NCI-H146 treated with DMSO at 0.1 percent for 48 hours (cell line): ENCODE results near the gene MAP1LC3A.

Experiments
- DNase-seq: peaks from one replicate; lab custom pipeline; 2025; ENCODE audit not compliant: unreplicated experiment; lab: John Stamatoyannopoulos, UW

MAP1LC3A gene

DNA sequence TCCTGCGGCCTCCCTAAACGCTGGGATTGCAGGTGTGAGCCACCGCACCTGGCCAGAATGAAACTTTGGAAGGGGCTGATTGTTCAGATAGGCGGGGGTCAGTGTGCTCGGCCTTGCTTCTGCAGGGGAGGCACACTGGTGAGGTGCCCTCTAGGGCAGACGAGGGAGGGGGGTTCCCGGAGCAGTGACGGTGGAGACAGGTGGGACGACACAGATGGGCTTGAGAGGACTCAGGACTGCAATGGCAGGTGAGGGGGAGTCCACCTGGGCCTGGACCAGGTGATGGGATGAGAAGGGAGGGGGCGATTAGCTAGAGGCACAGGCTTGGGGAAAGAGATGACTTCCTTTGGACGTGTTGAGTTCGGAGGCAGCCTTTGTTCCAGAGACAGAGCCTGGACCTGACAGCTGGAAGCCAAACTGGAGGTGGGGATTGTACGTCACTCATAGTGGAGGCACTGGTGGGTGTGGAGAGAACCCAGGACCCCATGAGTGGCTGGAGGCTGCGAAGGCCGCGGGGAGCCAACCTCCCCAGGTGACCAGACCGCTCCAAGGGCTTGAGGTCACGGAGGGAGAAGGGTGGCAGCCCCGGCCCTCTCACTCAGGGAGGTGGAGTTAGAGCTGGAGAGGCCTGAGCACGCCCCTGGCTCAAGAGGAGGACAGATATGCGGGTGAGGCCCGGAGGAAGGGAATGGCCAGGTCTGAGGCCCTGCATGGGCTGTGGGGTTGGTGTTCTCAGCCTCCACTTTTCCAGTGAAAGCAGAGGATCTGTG lies 10.5 kb upstream of the MAP1LC3A start:
- DNase-seq = no peak

DNA sequence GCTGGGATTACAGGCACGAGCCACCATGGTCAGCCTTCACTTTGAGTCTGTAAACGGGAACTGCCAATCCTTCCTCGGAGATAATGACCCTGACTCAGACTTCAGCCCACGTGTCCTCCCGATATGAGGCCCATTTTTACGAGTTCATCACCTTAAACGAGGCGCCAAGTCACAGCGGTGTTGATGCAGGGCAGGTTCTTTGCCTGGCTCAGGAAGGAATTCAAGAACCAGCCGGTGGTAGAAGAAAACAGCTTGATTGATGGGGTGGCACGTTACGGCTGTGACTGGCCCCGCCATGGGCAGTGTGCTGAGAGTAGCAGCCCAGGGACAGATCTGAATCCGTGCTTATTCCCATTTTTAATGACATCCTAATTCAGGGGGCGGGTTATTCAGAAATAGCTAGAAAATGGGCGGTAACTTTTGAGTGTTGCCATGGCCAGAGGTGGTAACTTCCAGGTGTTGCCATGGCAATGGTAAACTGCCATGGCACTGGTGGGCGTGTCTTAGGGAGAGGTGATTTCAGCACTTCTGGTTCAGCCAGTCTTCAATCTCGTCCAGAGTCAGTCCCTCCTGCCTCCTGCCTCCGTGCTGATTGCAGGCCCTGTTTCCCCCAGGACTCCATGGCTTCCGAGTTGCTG lies 9.1 kb upstream of the MAP1LC3A start:
- no peak for DNase-seq

DNA sequence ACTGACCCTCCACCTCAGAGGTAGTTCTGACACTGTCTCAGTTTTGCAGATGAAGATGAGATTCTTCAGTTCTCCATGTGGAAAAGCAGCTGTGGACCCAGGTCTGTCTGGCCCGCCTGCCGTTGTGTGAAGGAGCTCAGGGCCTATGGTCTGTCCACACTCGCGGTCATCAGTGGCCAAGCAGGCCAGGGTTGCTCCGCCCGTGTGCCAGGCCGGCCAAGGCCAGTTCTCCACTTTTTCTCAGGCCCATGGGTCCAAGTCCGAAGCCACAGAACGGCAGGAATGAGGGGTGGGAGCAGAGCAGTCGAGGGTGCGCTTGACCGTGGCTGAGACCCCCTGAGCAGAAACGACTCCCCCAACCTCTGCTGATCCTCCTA lies 8.6 kb upstream of the MAP1LC3A start:
- DNase-seq = no peak

DNA sequence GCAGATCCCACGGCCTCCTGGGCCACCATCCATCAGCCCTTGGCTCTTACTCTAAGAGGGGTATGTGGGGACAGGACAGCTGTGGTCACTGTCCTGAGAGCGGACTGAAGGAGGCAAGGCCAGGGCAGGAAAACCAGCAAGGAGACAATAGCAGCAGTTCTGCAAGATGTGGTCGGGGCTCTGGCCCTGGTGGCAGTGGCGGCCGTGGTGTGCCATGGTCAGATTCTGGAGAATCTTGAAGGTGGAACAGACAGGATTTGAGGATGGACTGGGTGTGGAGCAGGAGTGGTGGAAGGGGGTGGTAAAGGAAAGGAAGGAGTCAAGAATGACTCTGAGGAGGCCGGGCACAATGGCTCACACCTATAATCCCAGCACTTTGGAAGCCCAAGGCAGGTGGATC lies 5.9 kb upstream of the MAP1LC3A start:
- DNase-seq = no peak

DNA sequence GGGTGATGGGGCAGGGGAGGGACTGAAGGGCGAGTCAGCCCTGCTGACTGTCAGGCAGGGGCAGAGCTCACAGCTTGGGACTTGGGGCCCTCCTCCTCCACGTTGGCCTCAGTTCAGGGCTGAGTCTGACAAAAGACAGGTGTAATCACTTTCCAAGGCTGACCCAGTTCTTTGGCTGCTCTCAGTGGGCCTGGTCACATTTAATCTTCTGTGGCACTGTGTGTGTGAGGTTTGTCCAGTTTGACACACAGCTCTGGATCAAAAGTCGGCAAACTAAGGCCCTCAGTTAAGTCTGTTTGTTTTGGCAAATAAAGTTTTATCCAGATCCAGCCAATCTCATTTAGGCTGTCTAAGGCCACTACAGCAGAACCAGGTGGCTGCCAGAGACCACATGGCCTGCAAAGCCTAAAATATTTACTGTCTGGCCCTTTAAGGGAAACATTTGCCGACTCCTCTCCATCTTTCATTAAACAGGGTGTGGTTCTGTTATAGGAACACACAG lies 5.1 kb upstream of the MAP1LC3A start:
- DNase-seq = no peak

DNA sequence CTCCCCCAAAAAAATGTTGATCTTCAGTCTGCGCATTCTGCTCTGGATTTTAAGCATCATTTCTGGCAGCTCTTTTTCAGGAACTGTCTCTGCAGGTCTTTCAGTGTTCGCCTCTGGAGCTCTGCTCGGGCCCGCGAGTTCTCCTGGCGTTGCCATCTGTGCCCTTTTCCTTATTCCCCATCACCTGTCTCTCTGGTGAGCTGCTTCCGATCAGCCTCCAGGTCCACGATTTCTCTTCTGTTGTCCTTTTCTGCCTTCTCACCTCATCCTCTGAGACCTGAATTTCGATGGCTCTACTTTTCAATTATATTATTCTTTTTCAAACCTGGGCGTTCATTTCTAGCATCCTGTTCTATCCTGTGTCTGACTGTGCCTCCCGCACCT lies 590 bp upstream of the MAP1LC3A start:
- DNase-seq = no peak

DNA sequence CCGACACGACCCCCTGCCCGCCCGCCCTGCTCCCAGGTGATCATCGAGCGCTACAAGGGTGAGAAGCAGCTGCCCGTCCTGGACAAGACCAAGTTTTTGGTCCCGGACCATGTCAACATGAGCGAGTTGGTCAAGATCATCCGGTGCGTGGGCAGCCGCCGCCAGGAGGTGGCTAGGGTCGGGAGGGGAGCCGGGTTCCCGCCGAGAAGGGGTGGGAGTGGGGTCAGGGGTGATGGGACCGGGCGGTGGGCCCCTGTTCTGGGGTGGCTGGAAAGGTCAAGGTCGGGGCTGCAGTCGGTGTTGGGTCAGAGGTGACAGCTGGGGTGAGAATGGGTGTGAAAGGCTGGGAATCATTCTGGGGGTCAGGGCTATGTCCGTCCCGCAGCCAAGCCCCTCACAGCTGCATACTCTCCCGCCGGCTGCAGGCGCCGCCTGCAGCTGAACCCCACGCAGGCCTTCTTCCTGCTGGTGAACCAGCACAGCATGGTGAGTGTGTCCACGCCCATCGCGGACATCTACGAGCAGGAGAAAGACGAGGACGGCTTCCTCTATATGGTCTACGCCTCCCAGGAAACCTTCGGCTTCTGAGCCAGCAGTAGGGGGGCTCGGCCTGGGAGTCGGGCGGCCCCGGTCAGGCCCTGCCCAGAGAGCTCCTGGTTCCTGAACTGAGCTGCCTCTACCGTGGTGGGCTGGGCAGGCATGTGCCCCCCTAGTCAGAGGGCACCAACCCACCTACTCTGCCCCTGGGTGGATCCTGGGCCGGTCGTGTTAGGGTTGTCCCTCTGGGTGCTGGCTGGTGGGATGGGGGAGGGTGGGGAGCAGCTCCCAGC lies 1.0 kb downstream of the MAP1LC3A start:
- DNase-seq = no peak

DNA sequence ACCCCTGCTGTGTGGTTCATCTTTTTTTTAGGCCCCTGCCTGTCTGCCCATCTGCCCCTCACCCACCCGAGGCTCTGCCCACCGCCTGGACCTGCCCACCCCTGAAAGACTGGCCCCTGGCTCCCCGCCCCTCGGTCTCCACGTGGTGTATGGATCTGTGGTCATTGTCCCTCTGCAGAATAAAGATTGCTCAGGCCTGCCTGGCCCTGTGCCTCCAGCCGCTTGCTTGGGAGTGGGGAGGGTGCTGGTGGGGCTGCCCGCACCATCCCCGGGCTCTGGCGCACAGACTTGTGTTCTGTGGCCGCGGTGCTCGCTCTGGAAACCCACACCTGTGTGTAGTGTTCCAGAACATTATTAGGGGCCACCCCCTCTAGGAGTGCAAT lies 1.6 kb downstream of the MAP1LC3A start:
- DNase-seq = no peak

DNA sequence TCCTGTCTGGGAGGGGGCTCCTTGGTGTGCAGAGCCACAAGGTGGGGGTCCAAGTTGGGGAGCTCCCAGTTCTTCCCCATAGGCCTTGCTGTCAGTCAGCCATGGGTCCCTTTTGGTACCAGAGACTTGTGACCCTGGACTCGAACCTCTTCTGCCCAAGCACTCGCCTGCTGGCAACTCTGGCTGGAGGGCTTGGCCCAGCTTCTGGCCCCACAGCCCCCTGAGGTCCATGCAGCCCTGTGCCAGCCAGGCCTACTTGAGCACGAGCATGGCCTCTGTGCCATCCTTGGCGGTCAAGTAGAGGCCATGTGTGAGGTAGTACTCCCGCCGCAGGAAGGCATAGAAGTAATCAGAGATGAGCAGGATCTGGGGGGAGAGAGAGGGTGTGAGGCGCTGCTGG lies 2.1 kb downstream of the MAP1LC3A start:
- no peak for DNase-seq

DNA sequence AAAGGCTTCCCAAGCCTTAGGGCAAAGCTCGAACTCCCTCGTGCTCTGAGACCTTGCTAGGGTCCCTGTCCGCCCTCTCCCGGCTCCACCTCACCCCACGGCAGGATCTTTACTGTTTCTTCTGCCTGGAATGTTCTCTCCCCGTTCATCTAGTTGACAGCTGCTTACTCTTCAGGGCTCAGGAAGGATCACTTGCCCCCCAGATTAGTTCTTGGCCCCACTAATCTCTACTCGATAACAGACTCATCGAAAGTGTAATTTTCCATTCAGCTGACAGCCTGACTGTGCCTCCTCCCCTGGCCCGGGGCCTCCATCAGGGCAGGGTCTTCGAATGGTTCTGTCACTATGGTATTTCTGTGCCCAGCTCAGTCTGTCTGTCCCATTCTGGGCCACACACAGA lies 3.1 kb downstream of the MAP1LC3A start:
- no peak for DNase-seq

DNA sequence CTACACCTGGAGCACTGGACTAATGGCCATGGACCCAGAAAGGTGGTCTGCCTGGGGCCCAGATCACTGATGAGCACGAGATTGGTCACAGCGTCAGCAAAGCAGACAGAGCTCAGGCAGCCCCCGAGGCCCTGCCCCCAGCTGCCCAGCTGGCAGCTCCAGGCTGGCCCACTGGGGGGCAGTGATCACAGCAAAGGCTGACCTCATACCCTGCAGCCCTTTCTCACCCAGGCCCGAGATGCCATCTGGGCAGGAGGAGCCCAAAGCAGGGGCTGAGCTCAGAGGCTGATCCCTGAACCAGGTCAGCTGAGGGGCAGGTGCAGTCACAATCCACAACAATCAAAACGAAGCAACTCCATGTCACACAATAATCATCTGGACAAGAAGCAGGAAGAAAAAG lies 4.1 kb downstream of the MAP1LC3A start:
- peak; percentile 18 for DNase-seq

DNA sequence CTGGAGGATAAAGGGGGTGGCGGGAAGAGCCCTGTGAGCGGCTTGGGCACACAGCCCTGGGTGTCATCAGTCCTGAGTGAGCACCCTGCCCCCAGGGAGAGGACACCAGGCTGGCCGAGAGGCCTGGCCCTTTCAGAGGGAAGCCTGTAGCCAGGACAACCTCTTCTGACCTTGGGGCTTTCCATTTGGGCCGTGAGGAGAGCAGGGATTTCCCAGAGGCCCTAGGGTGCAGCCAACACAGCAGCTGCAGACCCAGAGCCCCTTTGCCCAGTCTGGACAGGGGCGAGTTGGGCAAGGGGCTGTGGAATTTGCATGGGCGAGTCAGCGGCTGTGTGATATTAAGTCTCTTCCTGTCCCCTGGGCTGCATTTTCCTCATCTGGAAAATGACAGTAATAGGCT lies 6.3 kb downstream of the MAP1LC3A start:
- DNase-seq = no peak

DNA sequence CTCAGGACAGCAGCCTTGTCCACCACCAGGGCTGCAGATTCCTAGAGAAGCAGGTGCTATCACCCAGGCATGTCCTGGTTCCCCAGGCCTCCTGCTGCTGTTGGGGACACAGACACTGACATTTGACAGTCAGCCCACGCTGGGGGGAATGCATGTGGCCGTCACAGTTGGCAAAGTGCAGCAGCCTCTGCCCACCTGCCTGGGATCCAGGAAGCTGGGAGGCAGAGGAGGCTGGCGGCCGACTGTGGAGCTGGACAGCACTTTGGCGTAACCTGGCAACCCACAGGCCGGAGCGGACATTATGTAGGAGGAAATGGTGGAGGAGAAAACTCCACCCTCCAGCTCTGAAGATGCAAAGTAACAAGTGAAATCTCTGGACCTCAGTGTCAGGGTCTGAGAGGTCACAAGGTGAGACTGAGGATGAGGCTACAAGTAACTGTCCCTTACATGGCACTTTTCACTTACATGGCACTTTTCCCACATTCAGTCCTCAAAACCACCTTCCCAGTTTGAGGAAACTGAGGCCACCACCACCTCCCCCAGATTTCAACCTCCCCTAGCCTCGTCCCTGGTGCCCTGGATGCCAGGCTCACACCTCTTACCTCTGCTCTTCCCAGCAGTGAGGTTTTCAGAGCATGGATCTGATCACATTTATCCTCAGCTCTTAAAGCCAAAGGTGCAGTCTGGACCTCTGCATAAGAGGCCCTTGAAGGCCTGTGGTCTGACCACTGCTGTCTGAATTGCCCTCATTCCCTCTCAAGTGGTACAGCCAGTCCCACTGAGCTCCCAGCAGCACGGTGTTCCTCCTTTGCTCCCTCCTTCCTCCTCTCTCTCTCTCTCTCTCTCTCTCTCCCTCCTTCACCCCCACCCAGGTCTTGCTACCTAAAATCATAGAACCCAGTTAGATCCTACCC lies 8.7 kb downstream of the MAP1LC3A start:
- DNase-seq = no peak

DNA sequence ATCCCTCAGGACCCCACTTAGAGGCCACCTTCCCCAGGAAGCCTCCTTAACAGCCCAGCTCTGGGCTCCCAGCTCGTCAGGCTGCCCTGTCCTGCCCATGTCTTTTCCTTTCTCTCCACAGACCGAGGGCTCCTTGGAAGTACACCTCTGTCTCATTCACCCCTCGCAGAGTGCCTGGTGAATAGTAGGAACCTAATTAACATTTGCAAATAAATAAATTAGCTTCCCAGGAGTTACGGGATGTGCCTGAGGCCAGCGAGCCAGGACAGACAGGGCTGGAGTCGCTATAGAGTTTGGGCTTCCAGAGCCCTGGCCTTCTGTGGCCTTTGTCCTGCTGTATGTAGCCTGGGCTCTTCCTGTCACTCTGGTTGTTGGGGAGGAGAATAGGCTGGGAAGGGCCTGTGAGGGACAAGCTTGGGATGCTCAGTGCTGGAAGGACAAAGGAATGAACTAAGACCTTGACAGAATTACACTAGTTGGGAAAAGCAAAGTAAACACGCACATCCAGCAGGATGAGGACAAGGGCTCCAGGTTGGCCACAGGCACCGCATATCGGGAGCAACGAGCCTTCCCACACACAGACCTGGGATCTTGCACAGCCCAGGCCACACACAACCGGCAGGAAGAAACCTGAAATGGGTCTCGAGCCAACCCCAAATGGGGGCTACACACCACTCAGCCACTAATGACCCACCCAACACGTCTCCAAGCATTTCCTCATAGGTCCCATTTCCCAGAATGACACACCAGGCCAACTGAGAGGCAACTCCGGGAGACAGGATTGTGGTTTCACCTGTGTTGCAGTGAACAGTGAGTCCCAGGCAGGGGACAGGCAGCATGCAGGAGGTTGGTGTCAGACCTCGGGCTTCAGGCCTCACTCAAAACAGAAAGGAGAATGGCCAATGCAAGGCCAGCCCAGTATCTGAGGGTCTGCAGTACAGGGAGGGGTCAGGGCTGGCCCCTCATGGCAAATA lies 9.7 kb downstream of the MAP1LC3A start:
- no peak for DNase-seq

DNA sequence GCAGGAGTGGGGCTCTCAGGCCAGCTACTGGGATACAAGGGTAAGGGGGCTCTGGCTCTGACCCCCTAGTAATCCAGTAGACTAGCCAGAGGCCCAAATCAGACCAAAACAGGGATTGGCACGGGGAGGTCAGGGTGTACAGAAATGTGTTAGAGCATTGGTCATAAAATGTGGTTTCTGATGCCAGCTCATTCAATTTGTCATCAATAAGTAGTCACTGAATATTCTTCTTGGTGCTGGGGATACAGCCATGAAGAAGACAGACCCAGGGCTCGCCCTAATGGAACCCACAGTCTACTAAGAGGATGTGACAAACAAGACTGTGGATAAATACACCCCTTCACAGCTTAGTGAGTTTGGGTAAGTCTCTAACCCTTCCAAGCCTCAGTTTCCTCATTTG lies 11.1 kb downstream of the MAP1LC3A start:
- no peak for DNase-seq

DNA sequence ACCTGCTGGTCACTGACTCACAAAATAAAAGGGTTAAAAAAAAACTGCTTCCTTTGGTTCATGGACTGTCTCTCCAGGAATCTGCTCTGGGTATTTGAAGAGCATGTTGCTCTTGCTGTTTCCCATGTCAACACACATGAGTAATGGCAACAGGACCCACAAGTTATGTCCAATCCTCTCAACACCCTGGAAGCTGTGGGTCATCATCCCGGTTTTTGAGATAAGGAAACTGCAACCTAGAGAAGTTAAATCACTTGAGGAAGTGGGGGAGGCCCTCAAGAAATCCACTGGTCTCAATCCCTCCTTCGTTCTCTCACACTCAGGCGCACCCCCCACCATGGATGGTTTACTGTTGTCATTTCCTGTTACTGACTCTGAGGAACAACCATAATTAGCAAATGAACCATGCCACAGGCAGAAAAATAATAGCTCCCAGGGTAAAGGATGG lies 12.4 kb downstream of the MAP1LC3A start:
- no peak for DNase-seq

DNA sequence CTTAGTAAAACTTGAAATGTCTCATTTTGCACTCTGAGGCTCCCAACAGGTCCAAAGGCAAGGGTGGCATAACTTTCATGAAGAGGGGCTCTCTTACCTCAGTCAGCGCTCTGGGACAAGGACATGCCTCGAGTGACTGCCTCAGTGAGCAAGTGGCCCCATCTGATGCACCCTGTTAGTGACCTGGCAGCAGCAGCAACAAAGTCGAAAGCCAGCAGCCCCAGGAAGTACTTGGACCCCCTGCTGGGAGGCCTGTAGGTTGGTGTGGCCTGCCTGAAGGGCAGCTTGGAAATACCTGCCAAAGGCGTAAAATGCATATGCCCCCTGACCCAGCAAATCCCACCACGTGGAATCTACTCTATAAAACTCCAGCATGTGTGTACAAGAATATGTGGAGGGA lies 13.2 kb downstream of the MAP1LC3A start:
- no peak for DNase-seq

DNA sequence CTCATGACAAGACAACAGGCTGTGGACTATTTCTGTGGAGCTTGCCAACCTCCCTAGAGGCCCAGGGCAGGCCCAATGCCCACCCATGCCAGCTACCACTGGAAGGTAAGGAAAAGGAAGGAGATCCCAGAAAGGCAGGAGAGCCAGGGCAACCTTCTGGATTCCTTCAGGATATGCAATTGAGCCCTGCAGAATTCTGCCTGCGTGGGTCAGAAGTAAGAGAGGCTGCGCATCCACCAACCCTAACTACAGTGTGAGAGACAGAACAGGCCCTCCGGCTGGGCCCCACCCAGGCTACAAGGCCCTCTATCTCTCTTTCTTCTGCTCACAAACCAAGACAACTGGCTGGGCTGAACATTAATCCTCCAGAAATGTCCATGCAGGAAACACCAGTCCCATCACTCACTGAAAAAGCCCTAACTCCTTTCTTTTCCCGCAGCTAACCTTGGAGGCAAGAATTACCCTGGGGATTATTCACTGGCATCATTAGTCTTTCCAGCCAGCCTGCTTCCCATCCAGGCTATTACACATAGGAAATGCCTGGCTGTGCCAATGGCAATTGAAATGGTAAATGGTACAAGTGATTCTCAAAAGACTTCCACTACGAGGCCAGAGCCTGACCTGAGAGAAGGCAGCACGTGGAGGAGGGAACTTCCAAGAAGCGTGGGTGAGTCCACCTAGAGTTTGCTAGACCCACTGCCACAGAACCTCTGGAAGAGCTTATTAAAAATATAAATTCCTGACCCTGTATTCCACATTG lies 15.2 kb downstream of the MAP1LC3A start:
- DNase-seq = no peak

DNA sequence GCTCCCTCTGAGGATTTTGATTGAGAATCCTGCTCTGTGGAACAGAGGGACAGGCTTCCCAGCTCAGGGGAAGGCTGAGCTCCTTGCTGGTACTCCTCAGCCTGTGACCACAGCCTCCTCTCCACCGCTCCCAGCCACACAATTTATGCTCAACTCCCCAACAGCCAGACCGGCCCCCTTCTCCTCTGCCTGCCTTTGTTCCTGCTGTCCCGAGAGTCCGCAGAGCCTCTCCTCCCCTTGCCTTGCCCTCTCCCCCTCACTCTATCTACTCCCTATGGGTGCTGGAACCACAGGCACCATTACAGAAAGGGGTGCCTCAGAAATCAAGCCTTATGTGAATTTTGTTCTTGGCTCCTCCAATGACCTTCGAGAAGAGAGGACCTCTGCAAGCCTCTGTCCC lies 15.9 kb downstream of the MAP1LC3A start:
- DNase-seq = no peak
